HG03159 (cell line): ENCODE measurements around the gene ALDH9A1.

ENCODE experiments used
- ATAC-seq: cut with Tn5 transposase; IDR thresholded peaks from one replicate; pipeline ENCODE4 v1.9.1; 2021; ENCODE audit warnings: mild to moderate bottlenecking, moderate library complexity; ENCODE audit not compliant: unreplicated experiment

Gene ALDH9A1

DNA sequence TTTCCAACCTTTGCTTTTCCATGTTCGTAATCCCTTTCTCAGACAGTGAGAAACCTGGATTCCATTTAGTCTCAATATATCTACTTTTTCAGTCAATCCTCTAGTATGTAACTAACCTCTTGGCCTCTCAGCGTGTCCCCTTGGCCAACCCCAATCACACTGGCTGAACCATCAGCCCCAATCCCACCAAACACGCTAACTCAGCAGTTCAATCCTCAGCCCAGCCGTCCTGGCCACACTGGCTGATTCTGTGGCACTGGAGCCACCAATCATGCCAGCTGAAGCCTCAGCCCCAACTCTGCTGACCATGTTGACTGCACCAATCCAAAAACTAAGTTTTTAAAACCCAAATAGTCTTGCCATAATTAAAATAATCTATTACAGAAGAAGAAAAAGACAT is 73.9 kb downstream of the ALDH9A1 start:
- no peak for ATAC-seq

GRCh38 chr1:165623624-165624023 is 74.7 kb downstream of the ALDH9A1 start:
- no peak for ATAC-seq

DNA sequence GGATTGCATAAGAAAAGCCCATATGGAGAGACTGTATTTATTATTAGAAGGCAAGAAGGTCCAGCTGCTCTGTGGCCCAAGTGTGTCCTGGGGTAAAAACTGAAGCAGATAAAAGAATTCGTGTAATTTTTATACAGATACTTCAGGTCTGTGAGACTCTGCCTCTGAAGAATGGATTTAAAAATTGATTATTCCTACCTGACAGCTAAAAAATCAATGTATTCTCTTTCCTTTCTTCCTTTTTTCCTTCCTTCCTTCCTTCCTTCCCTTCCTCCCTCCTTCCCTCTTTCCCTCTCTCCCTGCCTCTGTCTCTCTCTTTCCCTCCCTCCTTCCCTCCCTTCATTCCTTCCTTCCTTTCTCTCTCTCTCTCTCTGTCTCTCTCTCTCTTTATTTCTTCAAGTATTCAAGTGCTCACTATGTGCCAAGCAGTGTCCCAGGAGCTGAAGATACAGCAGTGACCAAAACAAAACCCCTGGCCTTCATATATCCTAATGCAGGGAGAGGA is 78.7 kb downstream of the ALDH9A1 start:
- ATAC-seq, result no peak

DNA sequence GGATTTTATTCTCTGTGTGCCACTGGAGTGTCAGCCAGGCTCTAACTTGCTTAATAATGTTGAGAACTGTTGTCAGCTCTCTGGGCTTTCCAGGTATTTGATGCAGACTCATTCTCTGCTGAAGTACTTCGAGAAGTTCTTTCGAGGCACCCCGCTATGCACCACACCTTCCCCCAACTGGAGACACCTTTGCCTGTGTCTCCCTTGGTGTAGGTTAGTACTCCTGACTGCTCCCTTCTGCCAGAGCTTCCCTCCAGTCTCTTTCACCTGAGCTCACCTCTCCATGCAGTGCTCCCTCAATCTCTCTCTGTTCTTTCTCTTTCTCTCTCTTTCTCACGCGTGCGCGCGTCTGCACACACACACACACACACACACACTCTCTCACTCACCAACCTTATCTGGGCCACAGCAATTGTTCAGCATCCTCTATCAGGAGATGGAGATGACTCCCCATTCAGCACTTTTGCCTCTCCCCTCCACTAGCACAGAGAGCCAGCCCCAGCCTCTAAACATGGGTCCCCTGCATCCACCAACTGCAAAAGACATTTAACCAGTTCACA is 81.3 kb downstream of the ALDH9A1 start:
- ATAC-seq, result no peak

DNA sequence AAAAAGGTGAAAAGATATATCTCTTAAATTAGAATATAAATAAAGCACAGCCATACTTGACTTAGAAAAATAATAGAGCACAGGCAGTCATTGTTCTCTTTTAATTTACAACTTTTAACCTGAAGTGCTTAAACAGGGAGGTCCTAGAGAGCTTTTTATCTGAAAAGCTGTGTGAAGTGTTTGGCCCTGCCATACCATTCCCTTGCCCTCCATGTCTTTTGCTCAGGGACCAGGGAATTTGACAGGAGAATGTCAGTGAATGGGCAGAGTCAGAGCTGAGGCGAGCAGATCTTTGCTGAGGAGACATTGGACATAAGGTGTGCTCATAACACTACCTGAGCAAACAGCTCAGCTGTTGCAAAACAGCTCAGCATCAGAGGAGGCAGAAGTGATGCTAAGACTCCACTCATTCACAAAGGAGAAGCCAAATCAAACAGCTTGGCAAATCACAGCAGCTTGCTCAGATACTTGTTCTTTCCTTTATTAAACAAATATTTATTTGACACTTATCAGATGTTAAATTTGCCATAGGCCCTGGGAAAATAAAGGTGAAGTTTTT is 82.2 kb downstream of the ALDH9A1 start:
- no peak for ATAC-seq
